Gastroesophageal sphincter (tissue), 4 donors: ENCODE measurements around the gene SUN3. TPM values are rescaled to one million over a fixed set of nuclear protein-coding genes. Genes with fewer than 3 reads are reported as not detected.

Source experiments
- ATAC-seq: fragments of 150-250 bp; one replicate; pipeline ENCODE4 v1.9.1; 2016; ENCODE audit warnings: mild to moderate bottlenecking, moderate library complexity
- H3K27ac ChIP-seq, 4 donors: fragments of 200-600 bp; sonication (generic) in 3 of 4; 1 replicate in 3 of 4; 2 replicates in 1 of 4; pipeline ENCODE4 v1.5.1; 2016 to 2019
- H3K27me3 ChIP-seq: fragments of 200-600 bp; sonication (generic); one replicate; pipeline ENCODE4 v1.5.1; 2019
- H3K36me3 ChIP-seq, 2 donors: fragments of 200-600 bp; sonication (generic); one replicate each; pipeline ENCODE4 v1.5.1; 2019; ENCODE audit warnings: control low read depth in 1 of 2
- H3K4me1 ChIP-seq, 3 donors: fragments of 200-600 bp; sonication (generic); 1 replicate in 2 of 3; 2 replicates in 1 of 3; pipeline ENCODE4 v1.5.1; 2016 to 2019; ENCODE audit warnings: control low read depth in 2 of 3
- H3K4me3 ChIP-seq, 2 donors: fragments of 200-600 bp; sonication (generic); one replicate each; pipeline ENCODE4 v1.5.1; 2019; ENCODE audit warnings: mild to moderate bottlenecking in 1 of 2, moderate library complexity in 1 of 2
- H3K9me3 ChIP-seq, 3 donors: fragments of 200-600 bp; sonication (generic); one replicate each; pipeline ENCODE4 v1.5.1; 2017 to 2019; ENCODE audit warnings: control low read depth in 2 of 3
- EP300 ChIP-seq: sonication (generic); formaldehyde crosslinking; IDR thresholded peaks from one replicate; pipeline ENCODE4 v1.6.1; 2017; ENCODE audit warnings: antibody characterized with exemption, mild to moderate bottlenecking
- POLR2A ChIP-seq, 2 donors: fragments of 450-650 bp; IDR thresholded peaks; one replicate each; pipeline ENCODE4 v1.6.1; 2017; ENCODE audit warnings: antibody characterized with exemption in 2 of 2, mild to moderate bottlenecking in 2 of 2, moderate library complexity in 1 of 2
- POLR2AphosphoS5 ChIP-seq: sonication (generic); formaldehyde crosslinking; IDR thresholded peaks from one replicate; pipeline ENCODE4 v1.6.1; 2017; ENCODE audit warnings: antibody characterized with exemption
- WGBS, 2 donors: methylation state at CpG; one replicate each; pipeline ENCODE4 v1.1.5; 2018; ENCODE audit warnings: low coverage in 1 of 2; 5-methylcytosine and 5-hydroxymethylcytosine counted together
- total RNA-seq, 4 donors: library from RNA; depleted of rRNA; stranded (reverse); fragments of >200 nt; gene quantifications; one replicate each; pipeline ENCODE4 v1.1.0, GENCODE V29; 2016
- TF ChIP-seq, protein P1 (sequence below), 4 experiments: fragments of 200-600 bp in 2 of 4; fragments of 450-650 bp in 2 of 4; sonication (generic) in 1 of 4; IDR thresholded peaks; one replicate each; pipeline ENCODE4 v1.5.1; 2017 to 2019; ENCODE audit warnings: antibody characterized with exemption in 4 of 4, mild to moderate bottlenecking in 2 of 4, moderate library complexity in 2 of 4

Gene SUN3
- total RNA-seq, 4 donors from 2014 or later = not detected

- Histone ChIP-seq H3K4me3 (no peak overlapping the region), H3K27me3 (no peaks in the 10 kb centered on the region), H3K9me3 (no peaks in the 10 kb centered on the region), H3K4me1 (no peaks in the 10 kb centered on the region), H3K36me3 (peaks cover 0 to 39% of the 10 kb centered on the region in 2 donors), H3K27ac (no peak overlapping the region)
- ATAC-seq = no peak
- 82 to 84% methylated on average over 2 to 4 of the region's 4 CpGs for WGBS, 2 donors
- TF ChIP-seq POLR2AphosphoS5 (no peak), POLR2A (IDR thresholded peaks at IDR 0.05) (no peak), EP300 (no peak)
- TF ChIP-seq, protein P1, sequence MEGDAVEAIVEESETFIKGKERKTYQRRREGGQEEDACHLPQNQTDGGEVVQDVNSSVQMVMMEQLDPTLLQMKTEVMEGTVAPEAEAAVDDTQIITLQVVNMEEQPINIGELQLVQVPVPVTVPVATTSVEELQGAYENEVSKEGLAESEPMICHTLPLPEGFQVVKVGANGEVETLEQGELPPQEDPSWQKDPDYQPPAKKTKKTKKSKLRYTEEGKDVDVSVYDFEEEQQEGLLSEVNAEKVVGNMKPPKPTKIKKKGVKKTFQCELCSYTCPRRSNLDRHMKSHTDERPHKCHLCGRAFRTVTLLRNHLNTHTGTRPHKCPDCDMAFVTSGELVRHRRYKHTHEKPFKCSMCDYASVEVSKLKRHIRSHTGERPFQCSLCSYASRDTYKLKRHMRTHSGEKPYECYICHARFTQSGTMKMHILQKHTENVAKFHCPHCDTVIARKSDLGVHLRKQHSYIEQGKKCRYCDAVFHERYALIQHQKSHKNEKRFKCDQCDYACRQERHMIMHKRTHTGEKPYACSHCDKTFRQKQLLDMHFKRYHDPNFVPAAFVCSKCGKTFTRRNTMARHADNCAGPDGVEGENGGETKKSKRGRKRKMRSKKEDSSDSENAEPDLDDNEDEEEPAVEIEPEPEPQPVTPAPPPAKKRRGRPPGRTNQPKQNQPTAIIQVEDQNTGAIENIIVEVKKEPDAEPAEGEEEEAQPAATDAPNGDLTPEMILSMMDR (IDR thresholded peaks at IDR 0.05) = no peak
These were observed 74.5 kb downstream of the SUN3 start for GRCh38 chr7:47954231-47954911.

DNA sequence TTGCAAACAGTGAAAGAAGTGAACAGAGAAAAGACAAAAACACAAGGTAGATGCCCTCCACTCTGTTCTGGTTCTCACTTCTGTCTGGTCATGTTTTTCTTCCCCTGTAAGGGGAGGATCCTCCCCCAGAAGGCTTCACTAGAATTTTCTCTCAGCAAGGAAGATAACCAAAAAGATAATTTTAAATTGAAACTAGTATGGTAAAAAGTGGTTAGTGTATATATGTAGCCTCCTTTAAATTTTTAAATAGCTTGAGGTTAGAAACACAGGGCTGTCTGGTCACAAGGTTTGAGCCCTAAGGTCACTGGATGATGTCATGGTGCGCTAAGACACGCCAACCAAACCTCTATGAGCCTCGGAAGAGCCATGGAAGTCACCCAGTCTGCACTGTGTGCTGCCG lies 75.1 kb downstream of the SUN3 start:
- H3K27me3 ChIP-seq = no peaks in the 10 kb centered on the region
- TF ChIP-seq EP300 (no peak), POLR2AphosphoS5 (no peak), POLR2A (IDR thresholded peaks at IDR 0.05) (no peak)
- TF ChIP-seq, protein P1 (IDR thresholded peaks at IDR 0.05) = no peak
- H3K4me3 ChIP-seq = no peak overlapping the region
- ATAC-seq = no peak
- H3K9me3 ChIP-seq = no peaks in the 10 kb centered on the region
- H3K27ac ChIP-seq = no peak overlapping the region
- 67 to 91% methylated on average over 4 of the region's 4 CpGs for WGBS, 2 donors
- no peaks in the 10 kb centered on the region for H3K4me1 ChIP-seq
- peaks cover 0 to 39% of the 10 kb centered on the region in 2 donors for H3K36me3 ChIP-seq

DNA sequence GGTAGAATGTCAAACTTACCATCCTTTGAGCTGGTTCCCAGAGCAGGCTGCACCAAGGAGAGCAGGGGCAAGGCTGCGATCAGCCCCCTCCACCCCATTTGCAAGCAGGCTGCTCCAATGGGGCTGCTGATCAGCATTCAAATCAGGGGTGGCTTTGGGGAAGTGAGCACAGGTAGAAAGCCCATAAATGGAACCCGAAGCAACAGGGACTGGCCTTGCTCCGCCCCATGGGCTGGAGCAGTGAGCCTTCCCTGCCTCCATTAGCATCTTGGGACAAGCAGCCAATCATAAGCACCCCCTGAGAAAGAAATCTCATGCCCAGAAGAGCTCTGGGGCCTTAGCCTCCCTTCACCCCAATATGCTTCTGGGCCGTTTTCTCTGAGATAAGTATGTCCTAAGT lies 76.7 kb downstream of the SUN3 start:
- Histone ChIP-seq H3K4me1 (no peaks in the 10 kb centered on the region), H3K4me3 (no peak overlapping the region), H3K27me3 (no peaks in the 10 kb centered on the region), H3K36me3 (peaks cover 0 to 35% of the 10 kb centered on the region in 2 donors), H3K9me3 (no peaks in the 10 kb centered on the region), H3K27ac (no peak overlapping the region)
- WGBS, 2 donors = 57 to 100% methylated on average over 1 of the region's 4 CpGs
- no peak for ATAC-seq
- TF ChIP-seq POLR2A (IDR thresholded peaks at IDR 0.05) (no peak), EP300 (no peak), POLR2AphosphoS5 (no peak)
- TF ChIP-seq, protein P1 (IDR thresholded peaks at IDR 0.05) = no peak

DNA sequence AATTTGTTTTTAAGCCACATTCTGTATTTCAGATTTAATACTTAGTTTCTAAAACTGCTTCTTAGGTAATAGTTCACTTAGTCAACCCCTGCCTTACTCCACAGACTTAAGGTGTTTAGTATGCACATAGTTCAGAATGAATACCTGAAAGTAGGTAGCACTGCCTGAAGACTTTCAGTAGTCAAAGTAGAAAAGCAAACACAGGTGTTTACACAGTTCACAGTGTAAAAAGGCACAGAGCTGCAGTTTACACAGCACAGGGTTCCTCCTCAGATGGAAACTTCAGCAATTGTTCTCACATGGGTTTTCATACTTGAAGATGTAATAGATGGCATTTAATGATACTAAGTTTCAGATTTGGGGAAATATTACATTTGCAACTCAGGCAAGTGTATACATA lies 77.5 kb downstream of the SUN3 start:
- Histone ChIP-seq H3K27me3 (no peaks in the 10 kb centered on the region), H3K27ac (no peak overlapping the region), H3K4me1 (no peaks in the 10 kb centered on the region), H3K4me3 (no peak overlapping the region), H3K9me3 (no peaks in the 10 kb centered on the region), H3K36me3 (peaks cover 0 to 26% of the 10 kb centered on the region in 2 donors)
- ATAC-seq = no peak
- TF ChIP-seq POLR2AphosphoS5 (no peak), EP300 (no peak), POLR2A (IDR thresholded peaks at IDR 0.05) (no peak)
- TF ChIP-seq, protein P1 (IDR thresholded peaks at IDR 0.05) = no peak

DNA sequence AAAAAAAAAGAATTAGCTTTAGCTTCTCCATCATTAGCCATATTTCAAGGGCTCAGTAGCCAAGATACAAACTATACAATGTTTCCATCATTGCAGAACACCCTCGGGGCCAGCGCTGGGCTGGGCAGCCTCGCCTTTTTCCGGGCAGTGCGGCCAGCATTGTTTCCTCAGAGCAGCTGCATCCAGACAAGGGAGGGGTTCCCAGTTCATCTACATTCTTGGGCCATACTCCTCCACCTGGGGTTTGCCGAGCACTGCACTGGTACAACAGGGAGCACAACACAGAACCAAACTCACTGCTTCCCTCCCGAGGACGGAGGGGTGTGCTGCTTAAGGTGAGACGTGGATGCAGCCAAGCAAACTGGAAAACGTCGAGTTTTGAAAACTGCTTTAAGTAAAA lies 78.2 kb downstream of the SUN3 start:
- H3K4me1 ChIP-seq = no peaks in the 10 kb centered on the region
- peak; percentile 53 for ATAC-seq
- H3K9me3 ChIP-seq = no peaks in the 10 kb centered on the region
- H3K4me3 ChIP-seq = no peak overlapping the region
- H3K27ac ChIP-seq = no peak overlapping the region
- peaks cover 0 to 20% of the 10 kb centered on the region in 2 donors for H3K36me3 ChIP-seq
- peak; percentile 24 for TF ChIP-seq POLR2AphosphoS5
- TF ChIP-seq POLR2A (IDR thresholded peaks at IDR 0.05) = no peak
- TF ChIP-seq, protein P1 (IDR thresholded peaks at IDR 0.05) = peak in 1 of 4 experiments; percentile 3
- 62 to 70% methylated on average over 5 to 8 of the region's 11 CpGs for WGBS, 2 donors
- no peaks in the 10 kb centered on the region for H3K27me3 ChIP-seq
